Osteocyte (in vitro differentiated cells): ENCODE measurements around the gene STRAP. TPM values are rescaled to one million over a fixed set of nuclear protein-coding genes. Genes with fewer than 3 reads are reported as not detected.
A peak's percentile ranks its signal among the peaks of the same experiment; 100 is the strongest.

ENCODE experiments used
- DNase-seq: peaks from one replicate; pipeline ENCODE4 v3.0.0; 2021; ENCODE audit warnings: mixed read lengths; ENCODE audit not compliant: unreplicated experiment; ENCODE audit errors: extremely low spot score
- H3K27ac Mint-ChIP-seq: one replicate; pipeline ENCODE4 v1.8.0; 2021; ENCODE audit warnings: mild to moderate bottlenecking, mixed read lengths; ENCODE audit not compliant: unreplicated experiment
- H3K27me3 Mint-ChIP-seq: one replicate; pipeline ENCODE4 v1.8.0; 2021; ENCODE audit warnings: mixed read lengths; ENCODE audit not compliant: unreplicated experiment
- H3K36me3 Mint-ChIP-seq: one replicate; pipeline ENCODE4 v1.8.0; 2021; ENCODE audit warnings: mixed read lengths; ENCODE audit not compliant: unreplicated experiment
- H3K4me1 Mint-ChIP-seq: one replicate; pipeline ENCODE4 v1.8.0; 2021; ENCODE audit warnings: mixed read lengths; ENCODE audit not compliant: unreplicated experiment
- H3K4me3 Mint-ChIP-seq: one replicate; pipeline ENCODE4 v1.8.0; 2021; ENCODE audit warnings: mild to moderate bottlenecking, moderate library complexity, mixed read lengths; ENCODE audit not compliant: unreplicated experiment
- H3K9me3 Mint-ChIP-seq: one replicate; pipeline ENCODE4 v1.8.0; 2021; ENCODE audit warnings: mixed read lengths; ENCODE audit not compliant: unreplicated experiment
- CTCF ChIP-seq: fragments of 200-600 bp; sonication (generic); IDR thresholded peaks from 2 replicates; pipeline ENCODE4 v1.5.0; 2021; ENCODE audit warnings: antibody characterized with exemption, mild to moderate bottlenecking, moderate library complexity
- total RNA-seq: library from RNA; stranded (reverse); gene quantifications from 2 replicates; pipeline ENCODE4 v1.2.1, GENCODE V29; 2021

STRAP gene
- total RNA-seq, 1 donor from 2014 or later, result 136 TPM

- no peak for DNase-seq
- Mint-ChIP-seq H3K4me1 (peaks cover 4% of the 10 kb centered on the region), H3K36me3 (peaks cover 40% of the 10 kb centered on the region), H3K27me3 (no peaks in the 10 kb centered on the region), H3K9me3 (no peaks in the 10 kb centered on the region), H3K27ac (no peak overlapping the region), H3K4me3 (no peak overlapping the region)
- no peak for TF ChIP-seq CTCF
Measured at GRCh38 chr12:15893260-15893659, 11.1 kb downstream of the STRAP start.

GRCh38 chr12:15896867-15897266, 14.7 kb downstream of the STRAP start:
- DNase-seq, result no peak
- Mint-ChIP-seq H3K36me3 (peaks cover 45% of the 10 kb centered on the region), H3K4me3 (no peak overlapping the region), H3K27ac (no peak overlapping the region), H3K9me3 (no peaks in the 10 kb centered on the region), H3K4me1 (peaks cover 7% of the 10 kb centered on the region), H3K27me3 (no peaks in the 10 kb centered on the region)
- TF ChIP-seq CTCF, result no peak

GRCh38 chr12:15897433-15897832, 15.2 kb downstream of the STRAP start:
- Mint-ChIP-seq H3K27me3 (no peaks in the 10 kb centered on the region), H3K36me3 (peaks cover 49% of the 10 kb centered on the region), H3K27ac (no peak overlapping the region), H3K9me3 (no peaks in the 10 kb centered on the region), H3K4me1 (peaks cover 7% of the 10 kb centered on the region), H3K4me3 (no peak overlapping the region)
- DNase-seq, result no peak
- TF ChIP-seq CTCF, result no peak

GRCh38 chr12:15899282-15899870, 17.2 kb downstream of the STRAP start:
- DNase-seq, result no peak
- peak; percentile 77 for TF ChIP-seq CTCF
- Mint-ChIP-seq H3K27ac (peak overlapping the region; percentile 62), H3K36me3 (peaks cover 57% of the 10 kb centered on the region), H3K4me3 (no peak overlapping the region), H3K9me3 (no peaks in the 10 kb centered on the region), H3K27me3 (no peaks in the 10 kb centered on the region), H3K4me1 (peaks cover 7% of the 10 kb centered on the region)

GRCh38 chr12:15904378-15904920, 22.3 kb downstream of the STRAP start:
- H3K4me1 Mint-ChIP-seq, result no peaks in the 10 kb centered on the region
- no peak for DNase-seq
- no peak overlapping the region for H3K4me3 Mint-ChIP-seq
- no peak overlapping the region for H3K27ac Mint-ChIP-seq
- no peak for TF ChIP-seq CTCF
- H3K36me3 Mint-ChIP-seq, result peaks cover 40% of the 10 kb centered on the region
- no peaks in the 10 kb centered on the region for H3K27me3 Mint-ChIP-seq
- no peaks in the 10 kb centered on the region for H3K9me3 Mint-ChIP-seq
